Measurements from ENCODE around the gene LRRC75B.
A peak's percentile ranks its signal among the peaks of the same experiment; 100 is the strongest.
"Not testable (repeated sequence)": the region's sequence is repeated elsewhere in the genome, so short reads cannot be mapped to it uniquely, and the experiment has no call there.

Gene LRRC75B

DNA sequence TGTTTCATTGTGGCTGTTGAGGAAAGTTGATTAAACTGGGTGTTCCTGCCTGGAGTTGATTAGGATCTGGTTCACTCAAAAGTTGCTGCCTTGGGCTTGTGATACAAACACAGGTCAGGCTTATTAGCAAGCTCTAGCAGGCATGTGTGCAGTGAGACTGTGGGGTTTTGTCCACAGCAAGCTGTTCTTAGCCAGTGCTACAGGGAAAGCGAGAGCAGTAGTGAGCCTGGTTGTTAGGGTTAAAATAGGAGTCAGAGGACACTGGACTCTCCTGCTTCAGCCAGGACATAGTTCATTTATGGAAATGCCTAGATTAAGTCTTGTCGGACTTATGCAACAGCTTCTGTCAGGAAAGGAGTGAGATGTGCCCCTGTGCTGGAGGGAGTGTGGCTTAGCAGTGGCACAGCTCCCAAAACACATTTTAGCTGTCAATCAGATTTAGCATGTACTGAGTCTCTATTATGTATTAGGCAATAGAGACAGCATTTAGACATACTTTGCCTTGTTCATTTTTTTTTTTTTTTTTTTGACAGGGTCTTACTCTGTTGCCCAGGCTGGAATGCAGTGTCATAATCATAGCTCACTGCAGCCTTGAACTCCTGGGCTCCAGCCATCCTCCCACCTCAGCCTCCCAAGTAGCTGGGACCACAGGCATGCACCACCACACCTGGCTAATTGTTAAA, 28.4 kb downstream of the LRRC75B start:
- DNase-seq (ENCODE audit: extremely low read depth, low read depth), result no peak
- TF ChIP-seq, protein P1, sequence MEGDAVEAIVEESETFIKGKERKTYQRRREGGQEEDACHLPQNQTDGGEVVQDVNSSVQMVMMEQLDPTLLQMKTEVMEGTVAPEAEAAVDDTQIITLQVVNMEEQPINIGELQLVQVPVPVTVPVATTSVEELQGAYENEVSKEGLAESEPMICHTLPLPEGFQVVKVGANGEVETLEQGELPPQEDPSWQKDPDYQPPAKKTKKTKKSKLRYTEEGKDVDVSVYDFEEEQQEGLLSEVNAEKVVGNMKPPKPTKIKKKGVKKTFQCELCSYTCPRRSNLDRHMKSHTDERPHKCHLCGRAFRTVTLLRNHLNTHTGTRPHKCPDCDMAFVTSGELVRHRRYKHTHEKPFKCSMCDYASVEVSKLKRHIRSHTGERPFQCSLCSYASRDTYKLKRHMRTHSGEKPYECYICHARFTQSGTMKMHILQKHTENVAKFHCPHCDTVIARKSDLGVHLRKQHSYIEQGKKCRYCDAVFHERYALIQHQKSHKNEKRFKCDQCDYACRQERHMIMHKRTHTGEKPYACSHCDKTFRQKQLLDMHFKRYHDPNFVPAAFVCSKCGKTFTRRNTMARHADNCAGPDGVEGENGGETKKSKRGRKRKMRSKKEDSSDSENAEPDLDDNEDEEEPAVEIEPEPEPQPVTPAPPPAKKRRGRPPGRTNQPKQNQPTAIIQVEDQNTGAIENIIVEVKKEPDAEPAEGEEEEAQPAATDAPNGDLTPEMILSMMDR (IDR thresholded peaks at IDR 0.05; ENCODE audit: low read depth, low read length), result no peak

DNA sequence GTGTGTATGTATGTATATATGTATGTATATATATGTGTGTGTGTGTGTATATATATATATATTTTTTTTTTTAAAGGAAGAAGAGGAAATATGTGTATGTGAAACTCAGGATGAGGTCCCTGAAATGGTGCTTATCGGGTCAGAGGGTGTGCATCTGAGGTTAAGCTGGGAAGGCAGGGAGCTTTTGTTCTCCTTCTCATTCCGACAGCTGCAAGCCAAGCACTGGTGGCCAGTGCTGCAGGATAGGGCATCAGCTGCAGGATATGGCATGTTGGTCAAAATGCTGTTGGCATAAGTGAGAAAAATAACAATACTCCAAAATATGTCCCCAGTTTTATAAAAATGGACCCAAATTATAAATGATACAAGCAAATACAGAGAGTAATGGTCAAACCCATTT, 29.6 kb downstream of the LRRC75B start:
- DNase-seq (ENCODE audit: extremely low read depth, low read depth), result no peak
- TF ChIP-seq, protein P1 (IDR thresholded peaks at IDR 0.05; ENCODE audit: low read depth, low read length), result no peak

DNA sequence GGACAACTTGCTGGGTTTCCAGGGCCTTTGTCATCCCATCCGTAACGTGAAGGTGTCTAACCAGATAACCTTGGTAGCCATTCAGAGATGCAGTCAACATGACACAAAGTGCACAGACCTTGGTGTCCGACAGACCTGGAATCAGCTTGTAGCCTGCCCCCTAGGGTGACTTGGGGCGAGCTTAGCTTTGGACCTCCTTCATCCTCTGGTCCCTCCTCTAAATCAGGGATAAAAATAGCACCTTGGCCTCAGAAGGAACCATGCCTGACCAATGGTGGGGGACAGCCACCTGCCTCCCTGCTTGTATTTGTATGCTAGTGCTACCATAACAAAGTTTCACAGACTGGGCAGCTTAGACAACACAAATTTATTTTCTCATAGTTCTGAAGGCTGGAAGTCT, 33.4 kb downstream of the LRRC75B start:
- no peak for DNase-seq (ENCODE audit: extremely low read depth, low read depth)
- TF ChIP-seq, protein P1 (IDR thresholded peaks at IDR 0.05; ENCODE audit: low read depth, low read length), result no peak

DNA sequence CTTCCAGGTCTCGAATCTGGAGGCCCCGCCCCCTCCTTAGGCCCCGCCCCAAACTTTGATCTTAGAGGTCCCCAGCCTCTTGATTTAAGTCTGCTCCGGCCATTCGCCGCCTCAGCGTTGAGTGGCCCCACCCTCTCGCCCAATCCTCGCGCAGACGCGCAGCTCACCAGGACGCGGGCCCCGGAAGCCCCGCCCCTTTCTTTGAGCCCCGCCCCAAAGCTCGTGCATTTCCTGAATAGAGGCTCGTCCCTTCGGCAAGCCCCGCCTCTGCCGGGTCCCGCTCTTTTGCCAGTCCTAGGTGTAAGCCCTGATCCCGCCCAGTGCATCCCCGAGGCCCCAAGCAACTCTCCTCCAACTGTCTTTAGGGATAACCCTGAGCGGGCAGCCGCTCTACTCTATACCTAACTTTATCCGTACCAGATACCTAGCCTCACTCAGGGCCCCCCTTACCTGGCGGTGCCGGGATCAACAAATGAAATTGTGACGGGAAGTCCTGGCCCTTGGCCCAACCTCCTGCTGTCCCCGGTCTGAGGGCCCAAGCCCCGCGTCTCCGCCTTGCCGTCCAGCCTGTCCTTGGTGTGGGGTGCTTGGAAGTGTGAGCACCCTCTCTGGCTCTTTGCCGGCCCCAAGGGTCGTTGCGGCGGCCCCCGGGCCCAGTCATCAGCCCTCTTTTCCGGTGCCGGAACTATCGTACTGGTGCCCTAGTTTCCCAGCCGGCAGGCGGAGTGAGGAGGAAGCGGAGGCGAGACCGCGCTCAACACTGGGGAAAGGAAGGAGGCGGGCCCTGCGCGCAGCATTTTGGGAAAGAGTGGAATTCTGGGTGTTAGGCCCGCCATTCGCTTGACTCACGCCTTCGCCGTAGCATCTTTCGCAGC, 37.5 kb downstream of the LRRC75B start, which contains the start of gene SNRPD3:
Gene SNRPD3, plus strand, starts transcription at position 835 of the 875 bp plus-strand sequence. CDS start 1,676 bp downstream, outside the sequence.
- TF ChIP-seq, protein P1 (IDR thresholded peaks at IDR 0.05; ENCODE audit: low read depth, low read length), result no peak; the same call in 1 of the 2 replicates
- DNase-seq (ENCODE audit: extremely low read depth, low read depth), result peak; percentile 98

DNA sequence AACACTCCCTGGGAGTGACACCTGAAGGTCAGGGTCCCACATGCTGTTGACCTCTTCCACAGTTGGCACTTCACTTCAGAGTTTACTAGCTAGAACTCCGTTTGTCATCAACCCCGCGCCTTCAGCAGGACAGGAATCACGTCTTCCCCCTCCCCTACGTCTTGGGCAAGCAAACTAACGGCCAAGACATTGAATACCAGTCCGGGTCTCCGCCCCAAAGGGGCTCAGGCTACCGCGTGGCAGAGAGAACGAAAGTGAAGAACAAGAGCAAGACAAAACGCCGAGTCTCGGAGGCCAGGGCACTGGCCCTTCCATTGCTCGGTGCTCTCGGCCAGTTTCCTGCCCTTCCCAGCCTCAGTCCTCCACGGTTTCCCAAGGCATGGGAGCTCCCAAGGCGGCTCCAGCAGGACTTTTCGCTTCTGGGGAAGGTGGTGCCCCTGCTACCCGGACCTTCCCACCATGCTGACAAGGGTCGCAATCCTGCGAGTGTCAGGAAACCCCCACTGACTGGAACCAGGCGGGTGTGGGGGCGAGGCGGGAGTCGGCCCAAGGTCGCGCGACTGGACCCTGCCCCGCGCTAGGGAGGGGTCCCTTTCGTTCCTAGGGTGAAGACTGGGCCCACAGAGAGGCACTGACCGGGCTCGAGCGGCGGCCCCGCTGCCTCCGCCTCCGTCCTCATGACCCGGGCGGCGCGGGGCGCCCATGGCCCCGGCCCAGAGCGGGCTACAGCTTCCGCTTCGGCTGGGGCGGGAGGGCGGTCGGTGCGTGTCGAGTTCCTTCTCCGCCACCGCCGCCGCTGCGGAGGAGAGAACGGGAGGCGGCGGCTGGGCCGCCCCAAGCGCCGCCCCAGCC, 38.3 kb downstream of the LRRC75B start, which contains the start of gene GUCD1:
Gene GUCD1, minus strand, starts transcription at position 826 of the 852 bp plus-strand sequence. Its CDS starts 147 bp downstream, at position 679.
- TF ChIP-seq, protein P1 (IDR thresholded peaks at IDR 0.05; ENCODE audit: low read depth, low read length), result no peak
- no peak for DNase-seq (ENCODE audit: extremely low read depth, low read depth)

DNA sequence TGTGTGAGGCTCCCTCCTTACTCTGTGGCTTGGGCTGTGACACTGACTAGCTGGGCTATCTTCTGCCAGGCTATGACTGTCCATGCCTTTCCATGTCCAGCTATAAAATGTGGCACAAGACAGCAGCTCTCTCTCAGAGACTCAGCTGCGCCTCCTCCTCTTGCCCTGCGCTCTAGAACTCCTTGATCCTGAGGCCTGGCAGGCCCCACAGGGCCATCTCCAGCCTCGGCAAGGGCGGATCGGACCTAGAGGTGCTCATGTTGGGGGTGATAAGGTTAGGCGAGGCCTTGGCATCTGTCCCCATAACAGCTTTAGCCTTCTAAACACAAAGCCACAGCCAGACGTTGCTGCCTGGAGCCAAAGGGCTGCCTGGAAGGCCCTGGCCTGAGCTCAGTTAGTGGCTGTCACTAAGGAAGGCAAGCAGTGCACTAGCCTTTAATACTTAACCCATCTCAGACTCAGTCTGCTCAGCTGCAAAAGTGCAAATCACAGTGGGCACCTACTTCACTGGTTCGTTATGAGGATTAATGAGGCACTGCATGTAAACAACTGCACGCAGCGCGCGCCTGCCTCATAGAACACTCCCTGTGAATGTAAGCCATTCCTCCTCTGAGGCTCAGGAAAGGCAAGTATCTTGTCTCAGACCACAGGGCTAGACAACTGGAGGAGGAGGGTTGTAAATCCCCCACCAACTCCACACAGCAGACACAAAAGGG, 39.1 kb downstream of the LRRC75B start:
- TF ChIP-seq, protein P1 (IDR thresholded peaks at IDR 0.05; ENCODE audit: low read depth, low read length), result no peak
- DNase-seq (ENCODE audit: extremely low read depth, low read depth), result no peak

DNA sequence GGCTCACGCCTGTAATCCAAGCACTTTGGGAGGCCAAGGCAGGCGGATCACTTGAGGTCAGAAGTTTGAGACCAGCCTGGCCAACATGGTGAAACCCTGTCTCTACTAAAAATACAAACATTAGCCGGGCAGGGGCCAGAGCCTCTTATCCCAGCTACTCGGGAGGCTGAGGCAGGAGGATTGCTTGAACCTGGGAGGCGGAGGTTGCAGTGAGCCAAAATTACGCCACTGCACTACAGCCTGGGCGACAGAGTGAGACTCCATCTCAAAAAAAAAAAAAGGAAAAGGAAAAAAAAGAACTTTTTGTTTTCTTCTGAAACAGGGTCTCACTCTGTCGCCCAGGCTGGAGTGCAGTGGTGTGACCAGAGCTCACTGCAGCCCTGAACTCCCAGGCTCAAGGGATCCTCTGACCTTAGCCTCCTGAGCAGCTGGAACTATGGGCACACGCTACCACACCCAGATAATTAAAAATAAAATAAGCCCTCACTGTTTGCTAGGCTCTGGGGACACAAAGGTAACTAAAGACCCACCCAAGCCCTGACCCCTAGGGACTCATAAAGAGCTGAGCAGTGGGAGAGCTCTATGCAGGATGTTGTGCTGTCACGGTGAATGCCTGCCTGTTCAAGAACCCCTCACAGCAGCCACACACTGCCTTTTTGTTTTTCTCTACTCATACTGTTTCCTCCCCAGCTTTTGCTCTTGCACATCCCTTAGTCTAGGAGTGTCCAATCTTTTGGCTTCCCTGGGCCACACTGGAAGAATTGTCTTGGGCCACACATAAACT, 40.2 kb downstream of the LRRC75B start:
- DNase-seq (ENCODE audit: extremely low read depth, low read depth), result not testable (repeated sequence)
